22Rv1 (cell line): ENCODE results near the gene KCNJ14.

Experiments used
- CTCF ChIP-seq: fragments of 450-650 bp; IDR thresholded peaks from 2 replicates; pipeline ENCODE4 v1.5.1; 2017; ENCODE audit warnings: mild to moderate bottlenecking
- ZFX ChIP-seq: fragments of 450-650 bp; IDR thresholded peaks from 2 replicates; pipeline ENCODE4 v1.6.1; 2017; ENCODE audit warnings: antibody characterized with exemption, borderline replicate concordance

- TF ChIP-seq CTCF (no peak), ZFX (no peak)
These were observed 27.9 kb downstream of the KCNJ14 start for GRCh38 chr19:48483301-48483700.
